GM21390 (cell line): ENCODE results near the gene NFX1.
"Not testable (repeated sequence)": the region's sequence is repeated elsewhere in the genome, so short reads cannot be mapped to it uniquely, and the experiment has no call there.

Experiments
- ATAC-seq: cut with Tn5 transposase; IDR thresholded peaks from one replicate; pipeline ENCODE4 v1.9.1; 2021; ENCODE audit not compliant: unreplicated experiment

Gene NFX1

GRCh38 chr9:33385979-33386640 is 95.8 kb downstream of the NFX1 start:
- not testable (repeated sequence) for ATAC-seq

DNA sequence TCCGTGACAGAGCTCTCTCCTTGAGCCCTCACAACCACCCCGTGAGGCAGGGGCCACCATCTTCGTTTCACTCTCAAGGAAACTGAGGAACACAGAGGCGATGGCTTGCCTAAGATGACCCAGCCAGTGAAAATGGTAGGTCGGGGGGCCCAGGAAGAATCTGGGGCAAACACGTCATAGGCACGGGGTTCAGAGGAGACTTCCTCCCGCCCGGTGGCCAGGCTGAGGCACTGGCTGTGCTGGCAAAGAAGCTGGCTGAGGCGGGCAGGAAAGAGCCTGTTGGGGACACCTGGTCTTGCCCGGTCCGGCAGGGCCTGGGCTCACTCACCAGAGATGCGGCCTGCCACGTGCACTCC is 96.3 kb downstream of the NFX1 start:
- ATAC-seq = not testable (repeated sequence)

- not testable (repeated sequence) for ATAC-seq
These were observed 96.7 kb downstream of the NFX1 start for GRCh38 chr9:33386998-33387397.

GRCh38 chr9:33388110-33388994 is 98.0 kb downstream of the NFX1 start:
- ATAC-seq = no peak

DNA sequence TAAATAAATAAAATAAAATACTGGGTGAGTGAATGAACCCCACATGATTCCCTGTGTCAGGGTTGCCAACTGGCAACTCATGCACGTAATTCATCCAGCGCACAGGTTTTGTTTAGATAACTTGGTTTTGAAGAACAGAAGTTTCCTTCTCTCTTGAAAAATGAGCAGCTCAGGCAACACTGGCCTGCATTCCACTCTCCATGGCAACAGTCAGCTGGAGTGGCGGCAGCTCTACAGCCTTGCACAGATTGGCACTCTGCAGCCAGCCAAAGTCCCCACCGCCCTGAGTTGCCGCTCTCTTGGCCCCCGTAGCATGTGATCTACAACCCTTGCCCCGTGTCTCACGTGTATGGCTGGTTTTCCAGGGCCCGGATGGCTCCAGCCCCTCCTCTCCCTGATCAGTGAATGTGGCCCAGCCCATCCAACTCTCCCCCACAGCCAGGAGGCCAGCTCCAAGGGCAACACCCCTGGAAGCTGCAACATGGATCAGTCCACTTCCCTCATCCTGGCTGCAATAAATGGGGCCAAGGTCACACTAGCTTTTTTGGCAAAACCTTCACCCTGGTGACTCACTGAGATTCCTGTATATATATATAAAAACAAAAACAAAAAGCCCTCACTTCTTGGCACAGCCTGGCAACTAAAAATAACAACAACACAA is 100.9 kb downstream of the NFX1 start:
- ATAC-seq = not testable (repeated sequence)

- not testable (repeated sequence) for ATAC-seq
These were observed 102.3 kb downstream of the NFX1 start for GRCh38 chr9:33392591-33393021.

DNA sequence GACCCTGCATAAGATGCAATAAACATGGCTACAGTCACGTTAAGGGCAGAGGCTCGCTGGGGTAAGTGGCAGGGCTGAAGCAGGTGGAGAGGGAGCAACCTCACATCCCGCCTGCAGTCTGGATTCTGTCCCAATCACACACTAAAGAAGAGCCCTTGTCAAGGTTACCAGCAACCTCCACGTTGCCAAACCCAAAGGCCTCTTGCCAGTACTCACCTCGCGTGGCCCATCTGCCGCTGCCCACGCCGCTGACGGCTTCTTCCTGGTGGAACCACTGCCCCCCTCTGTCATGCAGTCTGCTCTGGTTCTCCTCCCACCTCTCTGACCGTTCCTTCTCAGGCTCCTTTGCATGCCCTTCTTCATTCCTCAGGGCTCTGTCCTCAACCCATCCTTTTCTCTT is 103.3 kb downstream of the NFX1 start:
- no peak for ATAC-seq

- not testable (repeated sequence) for ATAC-seq
These were observed 103.7 kb downstream of the NFX1 start for GRCh38 chr9:33393986-33394385.

DNA sequence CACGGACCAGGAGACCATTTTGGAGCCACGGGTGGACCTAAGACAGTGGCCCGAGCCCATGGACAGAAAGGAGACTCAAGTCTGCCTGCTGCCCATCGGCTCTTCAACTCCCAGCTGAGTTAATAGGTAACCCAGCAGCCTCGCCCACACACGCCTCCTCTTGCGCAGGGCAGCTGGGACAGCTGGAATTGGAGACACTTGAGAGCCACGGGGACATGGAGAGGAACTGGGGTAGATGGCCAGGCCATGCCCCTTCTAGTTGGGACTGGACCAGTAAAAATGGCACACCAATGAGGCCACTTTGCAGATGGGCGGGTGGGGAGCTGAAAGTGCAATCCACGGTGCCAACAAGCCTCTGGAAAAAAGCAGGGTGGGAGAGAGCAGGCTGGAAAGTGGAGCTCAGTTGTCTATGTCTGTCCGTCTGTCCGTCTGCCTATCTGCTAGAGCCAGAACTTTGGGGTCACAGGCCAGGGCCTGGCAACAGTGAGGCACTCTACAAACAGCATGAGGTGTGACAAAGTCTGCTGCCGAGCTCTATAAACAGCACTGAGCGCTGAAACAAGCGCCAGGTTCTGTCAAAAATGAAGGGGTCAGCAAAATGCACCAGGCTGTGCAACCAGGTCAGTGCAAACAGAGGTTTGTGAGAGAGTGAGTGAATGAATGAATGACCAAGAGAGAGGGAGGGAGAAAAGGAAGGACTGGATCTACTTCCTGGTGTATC is 105.0 kb downstream of the NFX1 start:
- ATAC-seq = not testable (repeated sequence)

DNA sequence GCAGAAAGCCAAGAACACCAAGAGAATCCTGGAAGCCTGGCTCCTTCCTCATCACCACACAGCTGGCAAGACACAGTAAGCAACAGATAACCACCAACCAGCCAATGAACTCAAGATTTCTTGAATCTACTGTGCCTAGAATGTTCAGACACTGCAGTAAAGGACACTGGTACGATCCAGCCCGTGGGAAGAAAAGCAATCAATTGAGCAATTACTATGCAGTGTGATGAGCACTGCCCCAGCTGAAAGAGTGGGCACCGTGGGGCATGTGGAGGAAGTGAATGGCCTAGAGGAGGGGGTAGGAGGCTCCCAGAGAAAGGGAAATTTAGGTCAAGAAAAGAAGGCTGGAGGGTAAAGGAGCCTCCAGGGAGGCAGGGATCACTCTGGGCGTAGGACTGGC is 107.5 kb downstream of the NFX1 start:
- not testable (repeated sequence) for ATAC-seq

DNA sequence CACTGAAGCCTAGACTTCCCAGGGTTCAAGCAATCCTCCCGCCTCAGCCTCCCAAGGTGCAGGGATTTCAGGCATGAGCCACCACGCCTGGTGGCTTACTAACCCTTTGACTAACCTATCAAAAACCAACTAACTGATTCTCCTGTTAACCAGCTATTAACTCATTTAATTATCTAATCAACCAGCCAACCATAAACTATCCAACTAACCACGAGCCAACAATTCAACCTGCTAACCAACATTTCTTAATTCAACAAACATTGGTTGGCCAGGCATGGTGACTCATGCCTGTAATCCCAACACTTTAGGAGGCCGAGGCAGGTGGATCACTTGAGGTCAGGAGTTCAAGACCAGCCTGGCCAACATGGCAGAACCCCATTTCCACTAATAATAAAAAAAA is 108.7 kb downstream of the NFX1 start:
- not testable (repeated sequence) for ATAC-seq

GRCh38 chr9:33401809-33402208 is 111.5 kb downstream of the NFX1 start:
- ATAC-seq = not testable (repeated sequence)

DNA sequence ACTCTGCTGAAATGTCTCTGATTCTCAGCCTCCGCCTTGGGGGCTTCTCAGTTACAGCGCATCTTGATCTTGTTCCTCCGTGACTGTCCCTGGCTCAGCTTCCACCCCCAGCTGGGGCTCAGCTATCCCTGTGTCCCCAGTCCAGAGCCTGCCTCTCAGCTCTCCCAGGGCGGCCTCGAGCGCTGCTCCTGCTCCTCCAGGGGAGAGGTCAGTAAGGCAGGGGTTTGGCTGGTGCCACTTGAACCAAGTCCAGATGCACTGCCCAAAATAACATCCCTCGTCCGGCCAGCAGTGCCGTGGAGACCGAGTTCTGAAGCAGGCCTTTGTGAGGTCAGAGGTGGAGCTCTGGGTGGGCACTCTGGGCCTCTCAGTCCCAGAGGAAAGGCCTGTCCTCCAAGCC is 112.1 kb downstream of the NFX1 start, which contains the start of gene AQP7:
TSS of gene AQP7 (minus strand) at position 198 of the 400 bp plus-strand sequence. CDS start 1,306 bp downstream, outside the sequence.
- ATAC-seq = not testable (repeated sequence)

- ATAC-seq = no peak
These were observed 113.8 kb downstream of the NFX1 start for GRCh38 chr9:33403941-33404787.

GRCh38 chr9:33404788-33405362 is 114.6 kb downstream of the NFX1 start:
- ATAC-seq = no peak

GRCh38 chr9:33407061-33407460 is 116.7 kb downstream of the NFX1 start:
- no peak for ATAC-seq

- ATAC-seq = no peak
These were observed 117.8 kb downstream of the NFX1 start for GRCh38 chr9:33408087-33408486.

DNA sequence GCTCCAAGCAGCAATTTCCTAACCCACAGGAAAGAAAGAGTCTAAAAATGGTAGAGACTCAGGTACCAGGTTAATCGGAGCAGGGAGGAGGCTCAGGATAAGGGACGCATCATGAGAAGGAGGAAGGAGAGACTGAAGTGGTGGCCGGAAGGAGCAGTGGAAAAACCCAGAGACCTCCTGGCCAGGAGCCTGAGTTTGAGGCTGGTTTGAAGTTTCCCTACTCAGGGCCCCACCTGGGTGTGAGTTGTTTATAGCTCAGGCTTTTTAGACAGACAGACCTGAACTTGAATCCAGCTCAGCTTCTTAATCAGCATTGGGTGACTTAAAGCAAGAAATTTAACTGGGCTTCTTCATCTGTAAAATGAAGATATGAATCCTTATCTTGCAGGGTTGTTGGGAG is 124.0 kb downstream of the NFX1 start:
- no peak for ATAC-seq

- ATAC-seq = no peak
These were observed 124.7 kb downstream of the NFX1 start for GRCh38 chr9:33414889-33415500.
